ENCODE results near the gene RBM10.

The RBM10 gene

DNA sequence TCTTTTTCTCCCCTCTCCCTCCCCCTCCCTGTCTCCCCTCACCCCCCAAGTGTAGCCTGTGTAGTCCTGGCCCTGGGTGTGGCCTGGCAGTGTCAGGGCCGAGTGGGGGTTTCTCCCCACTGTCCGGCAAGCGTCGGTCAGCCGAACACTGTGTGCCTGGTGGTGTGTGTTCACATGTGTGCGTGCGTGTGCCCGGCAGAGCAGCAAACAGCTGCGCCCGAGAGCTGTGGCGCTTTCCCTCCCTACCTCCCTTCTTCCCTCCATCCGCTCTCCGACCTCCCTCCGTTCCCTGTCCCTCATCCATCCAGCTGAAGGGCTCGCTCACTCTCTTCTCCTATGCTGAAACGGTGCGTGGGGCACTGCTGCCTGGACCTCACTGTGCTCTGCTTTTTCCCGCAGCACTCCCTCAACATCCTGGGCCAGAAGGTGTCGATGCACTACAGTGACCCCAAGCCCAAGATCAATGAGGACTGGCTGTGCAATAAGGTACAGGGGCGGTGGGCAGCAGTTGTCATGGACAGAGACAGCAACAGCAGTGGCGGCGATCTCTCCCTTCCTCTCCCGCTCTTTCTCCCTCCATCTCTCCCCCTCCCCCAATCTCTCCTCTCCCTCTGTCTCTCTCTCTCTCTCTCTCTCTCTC is 31.2 kb downstream of the RBM10 start:
- Histone ChIP-seq H3K4me1 (no peaks in the 10 kb centered on the region), H3K79me2 (no peaks in the 10 kb centered on the region), H3K9ac (no peak overlapping the region), H3K36me3 (ENCODE audit: control insufficient read depth, insufficient read depth, low read length) (no peaks in the 10 kb centered on the region), H2AFZ (no peak overlapping the region), H3K4me3 (ENCODE audit: low read depth, low read length) (no peak overlapping the region), H3K9me3 (ENCODE audit: control insufficient read depth, low read length) (no peaks in the 10 kb centered on the region), H3K4me2 (ENCODE audit: low read length) (no peak overlapping the region), H3K27ac (no peak overlapping the region), H3K27me3 (ENCODE audit: control insufficient read depth, insufficient read depth, low read length) (no peaks in the 10 kb centered on the region)
- TF ChIP-seq, protein P1, sequence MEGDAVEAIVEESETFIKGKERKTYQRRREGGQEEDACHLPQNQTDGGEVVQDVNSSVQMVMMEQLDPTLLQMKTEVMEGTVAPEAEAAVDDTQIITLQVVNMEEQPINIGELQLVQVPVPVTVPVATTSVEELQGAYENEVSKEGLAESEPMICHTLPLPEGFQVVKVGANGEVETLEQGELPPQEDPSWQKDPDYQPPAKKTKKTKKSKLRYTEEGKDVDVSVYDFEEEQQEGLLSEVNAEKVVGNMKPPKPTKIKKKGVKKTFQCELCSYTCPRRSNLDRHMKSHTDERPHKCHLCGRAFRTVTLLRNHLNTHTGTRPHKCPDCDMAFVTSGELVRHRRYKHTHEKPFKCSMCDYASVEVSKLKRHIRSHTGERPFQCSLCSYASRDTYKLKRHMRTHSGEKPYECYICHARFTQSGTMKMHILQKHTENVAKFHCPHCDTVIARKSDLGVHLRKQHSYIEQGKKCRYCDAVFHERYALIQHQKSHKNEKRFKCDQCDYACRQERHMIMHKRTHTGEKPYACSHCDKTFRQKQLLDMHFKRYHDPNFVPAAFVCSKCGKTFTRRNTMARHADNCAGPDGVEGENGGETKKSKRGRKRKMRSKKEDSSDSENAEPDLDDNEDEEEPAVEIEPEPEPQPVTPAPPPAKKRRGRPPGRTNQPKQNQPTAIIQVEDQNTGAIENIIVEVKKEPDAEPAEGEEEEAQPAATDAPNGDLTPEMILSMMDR (IDR thresholded peaks at IDR 0.05) = no peak

DNA sequence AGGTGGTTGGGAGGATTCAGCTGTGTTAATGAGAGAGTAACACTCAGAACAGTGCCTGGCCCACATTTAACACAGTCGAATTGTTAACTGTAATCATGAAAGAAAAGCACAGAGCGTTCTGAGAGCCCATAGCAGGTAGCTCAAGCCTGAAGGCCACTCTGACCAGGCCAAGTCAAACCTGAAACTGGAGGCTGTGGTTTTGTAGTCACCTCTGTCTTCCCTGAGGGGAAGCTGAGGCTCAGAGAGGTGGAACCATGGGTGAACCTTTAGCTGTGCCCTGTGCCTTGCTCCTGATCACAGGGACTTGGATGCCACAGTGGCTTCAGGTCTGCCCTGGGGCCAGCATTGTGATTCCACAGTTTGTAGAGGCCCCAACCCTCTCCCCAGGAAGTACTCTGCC is 32.1 kb downstream of the RBM10 start:
- Histone ChIP-seq H3K4me2 (ENCODE audit: low read length) (no peak overlapping the region), H3K79me2 (no peaks in the 10 kb centered on the region), H3K36me3 (ENCODE audit: control insufficient read depth, insufficient read depth, low read length) (no peaks in the 10 kb centered on the region), H3K9me3 (ENCODE audit: control insufficient read depth, low read length) (no peaks in the 10 kb centered on the region), H3K4me1 (no peaks in the 10 kb centered on the region), H3K4me3 (ENCODE audit: low read depth, low read length) (no peak overlapping the region), H3K9ac (no peak overlapping the region), H3K27ac (no peak overlapping the region), H3K27me3 (ENCODE audit: control insufficient read depth, insufficient read depth, low read length) (no peaks in the 10 kb centered on the region), H2AFZ (no peak overlapping the region)
- TF ChIP-seq, protein P1 (IDR thresholded peaks at IDR 0.05) = no peak

DNA sequence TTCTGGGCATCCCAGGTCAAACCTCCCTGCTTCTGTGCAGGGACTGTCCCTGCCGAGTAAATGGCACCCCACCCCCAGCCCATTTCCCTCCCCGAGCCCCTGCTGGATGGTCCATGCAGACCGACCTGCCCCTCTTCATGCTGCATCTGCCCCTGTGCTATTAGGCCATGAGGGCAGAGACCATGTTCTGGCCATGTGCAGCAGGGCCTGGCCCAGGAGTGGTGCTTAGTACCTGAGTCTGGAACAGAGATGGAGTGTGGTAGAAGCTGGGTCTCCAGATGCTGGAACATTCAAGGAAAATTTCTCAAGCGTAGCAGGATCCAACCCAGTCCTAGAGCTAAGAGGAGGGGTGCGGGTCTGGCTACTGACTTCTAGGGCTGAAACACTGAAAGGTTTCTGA is 33.3 kb downstream of the RBM10 start:
- Histone ChIP-seq H3K79me2 (no peaks in the 10 kb centered on the region), H3K36me3 (ENCODE audit: control insufficient read depth, insufficient read depth, low read length) (no peaks in the 10 kb centered on the region), H3K27ac (no peak overlapping the region), H3K4me2 (ENCODE audit: low read length) (no peak overlapping the region), H3K9me3 (ENCODE audit: control insufficient read depth, low read length) (no peaks in the 10 kb centered on the region), H3K9ac (no peak overlapping the region), H3K4me3 (ENCODE audit: low read depth, low read length) (no peak overlapping the region), H3K4me1 (no peaks in the 10 kb centered on the region), H2AFZ (no peak overlapping the region), H3K27me3 (ENCODE audit: control insufficient read depth, insufficient read depth, low read length) (no peaks in the 10 kb centered on the region)
- TF ChIP-seq, protein P1 (IDR thresholded peaks at IDR 0.05) = no peak

DNA sequence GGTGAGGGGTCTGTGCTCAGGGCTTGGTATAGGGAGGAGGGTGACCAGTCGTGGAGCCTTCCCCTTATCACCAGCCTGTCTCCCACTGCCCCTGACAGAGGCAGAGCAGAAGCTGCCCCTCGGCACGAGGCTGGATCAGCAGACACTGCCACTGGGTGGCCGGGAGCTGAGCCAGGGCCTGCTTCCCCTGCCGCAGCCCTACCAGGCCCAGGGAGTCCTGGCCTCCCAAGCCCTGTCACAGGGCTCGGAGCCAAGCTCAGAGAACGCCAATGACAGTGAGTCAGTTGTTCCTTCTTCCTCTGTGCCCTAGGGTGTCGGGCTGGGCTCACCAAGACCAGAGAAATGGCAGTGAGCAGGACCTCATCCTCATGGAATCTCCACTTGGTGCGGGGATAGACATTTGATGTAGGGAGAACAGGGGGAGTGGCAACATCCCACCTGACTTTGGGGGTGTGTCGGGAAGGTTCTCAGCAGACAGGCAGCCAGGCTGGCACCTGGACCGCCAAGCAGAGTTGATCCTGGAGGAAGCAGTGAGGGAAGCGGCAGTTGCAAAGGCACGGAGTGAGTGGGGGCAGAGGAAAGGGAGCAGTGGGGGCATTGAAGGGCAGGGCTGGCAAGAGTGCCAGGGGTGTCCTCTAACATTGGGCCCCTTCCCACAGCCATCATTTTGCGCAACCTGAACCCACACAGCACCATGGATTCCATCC is 34.4 kb downstream of the RBM10 start:
- Histone ChIP-seq H3K9me3 (ENCODE audit: control insufficient read depth, low read length) (no peaks in the 10 kb centered on the region), H3K27me3 (ENCODE audit: control insufficient read depth, insufficient read depth, low read length) (no peaks in the 10 kb centered on the region), H3K9ac (no peak overlapping the region), H3K4me2 (ENCODE audit: low read length) (no peak overlapping the region), H3K4me3 (ENCODE audit: low read depth, low read length) (no peak overlapping the region), H3K36me3 (ENCODE audit: control insufficient read depth, insufficient read depth, low read length) (no peaks in the 10 kb centered on the region), H3K27ac (no peak overlapping the region), H2AFZ (no peak overlapping the region), H3K79me2 (no peaks in the 10 kb centered on the region), H3K4me1 (no peaks in the 10 kb centered on the region)
- TF ChIP-seq, protein P1 (IDR thresholded peaks at IDR 0.05) = no peak

DNA sequence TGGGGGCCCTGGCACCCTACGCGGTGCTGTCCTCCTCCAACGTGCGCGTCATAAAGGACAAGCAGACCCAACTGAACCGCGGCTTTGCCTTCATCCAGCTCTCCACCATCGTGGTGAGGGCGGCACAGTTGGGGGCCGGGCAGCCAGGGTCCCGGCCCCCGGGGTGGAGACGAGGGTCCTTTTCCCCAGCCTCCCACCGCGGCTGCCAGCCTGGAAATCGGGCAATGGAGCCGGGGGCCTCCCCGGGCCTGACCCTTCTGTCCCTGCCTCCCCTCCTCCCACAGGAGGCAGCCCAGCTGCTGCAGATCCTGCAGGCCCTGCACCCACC is 34.9 kb downstream of the RBM10 start:
- no peaks in the 10 kb centered on the region for H3K9me3 ChIP-seq (ENCODE audit: control insufficient read depth, low read length)
- H3K9ac ChIP-seq = no peak overlapping the region
- H3K36me3 ChIP-seq (ENCODE audit: control insufficient read depth, insufficient read depth, low read length) = no peaks in the 10 kb centered on the region
- H3K27ac ChIP-seq = no peak overlapping the region
- no peaks in the 10 kb centered on the region for H3K4me1 ChIP-seq
- no peaks in the 10 kb centered on the region for H3K79me2 ChIP-seq
- no peak overlapping the region for H3K4me3 ChIP-seq (ENCODE audit: low read depth, low read length)
- no peaks in the 10 kb centered on the region for H3K27me3 ChIP-seq (ENCODE audit: control insufficient read depth, insufficient read depth, low read length)
- H2AFZ ChIP-seq = no peak overlapping the region
- TF ChIP-seq, protein P1 (IDR thresholded peaks at IDR 0.05) = no peak
- H3K4me2 ChIP-seq (ENCODE audit: low read length) = no peak overlapping the region

All from parathyroid adenoma (tissue), 2 donors.